Heart left ventricle (tissue), 16 donors: ENCODE results near the gene STARD7. TPM values are rescaled to one million over a fixed set of nuclear protein-coding genes. Genes with fewer than 3 reads are reported as not detected.
"Not testable (repeated sequence)": the region's sequence is repeated elsewhere in the genome, so short reads cannot be mapped to it uniquely, and the experiment has no call there.

Experiments used
- ATAC-seq, 4 donors: fragments of 200-7000 bp; cut with Tn5 transposase; one replicate each; pipeline ENCODE4 v1.9.1; 2020 to 2022; ENCODE audit warnings: moderate library complexity in 4 of 4, mild to moderate bottlenecking in 3 of 4, moderate number of reproducible peaks in 1 of 4
- DNase-seq, 5 donors: peaks; one replicate each; pipeline ENCODE4 v3.0.0-alpha.2; 2020
- H3K27ac ChIP-seq, 12 donors: fragments of 200-600 bp; sonication (generic) in 4 of 12; one replicate each; pipeline versions ENCODE4 v1.5.0 to v1.8.0; 2016 to 2022; ENCODE audit warnings: mild to moderate bottlenecking in 2 of 12
- H3K27me3 ChIP-seq, 9 donors: fragments of 200-600 bp; sonication (generic) in 2 of 9; one replicate each; pipeline versions ENCODE4 v1.5.1 to v1.8.0; 2016 to 2022; ENCODE audit warnings: mild to moderate bottlenecking in 3 of 9
- H3K36me3 ChIP-seq, 9 donors: fragments of 200-600 bp; sonication (generic) in 2 of 9; one replicate each; pipeline versions ENCODE4 v1.5.0 to v1.8.0; 2018 to 2022; ENCODE audit warnings: mild to moderate bottlenecking in 2 of 9
- H3K4me1 ChIP-seq, 12 donors: fragments of 200-600 bp; sonication (generic) in 4 of 12; one replicate each; pipeline versions ENCODE4 v1.5.0 to v1.8.0; 2016 to 2022; ENCODE audit warnings: mild to moderate bottlenecking in 3 of 12
- H3K4me3 ChIP-seq, 12 donors: fragments of 200-600 bp; sonication (generic) in 4 of 12; one replicate each; pipeline versions ENCODE4 v1.5.0 to v1.8.0; 2017 to 2022; ENCODE audit warnings: mild to moderate bottlenecking in 9 of 12, moderate library complexity in 4 of 12
- H3K9me3 ChIP-seq, 12 donors: fragments of 200-600 bp; sonication (generic) in 4 of 12; one replicate each; pipeline versions ENCODE4 v1.5.0 to v1.8.0; 2016 to 2022; ENCODE audit warnings: mild to moderate bottlenecking in 1 of 12
- POLR2A ChIP-seq, 2 donors: fragments of 450-650 bp; IDR thresholded peaks; one replicate each; pipeline ENCODE4 v1.6.1; 2017; ENCODE audit warnings: antibody characterized with exemption in 2 of 2, mild to moderate bottlenecking in 2 of 2, moderate library complexity in 2 of 2
- WGBS, 4 donors: extraction: QIAGEN DNeasy Blood & Tissue Kit in 2 of 4; methylation state at CpG; one replicate each; pipeline versions ENCODE4 v1.1.5 to v1.1.7; 2013 to 2018; 5-methylcytosine and 5-hydroxymethylcytosine counted together
- intact Hi-C, 10 donors: fragments of 100-400 bp; cut with DNase I; formaldehyde crosslinking; loops; one replicate each; pipeline versions ENCODE4 v1.11.1 to v1.14.2; 2022
- polyA plus RNA-seq, 2 donors: library from polyadenylated mRNA; stranded (reverse); fragments of 200-250 nt; gene quantifications; one replicate each; pipeline ENCODE4 v1.2.3, GENCODE V29; 2013
- total RNA-seq, 9 donors: library from RNA; depleted of rRNA in 2 of 9; stranded (reverse); fragments of >200 nt in 2 of 9; fragmentation: NEBNext Ultra II Directional in 3 of 9; extraction: Animal tissue kit (Norgen Biotek cat#: 25700) in 3 of 9; gene quantifications; one replicate each; pipeline versions ENCODE4 v1.1.0 to v1.2.4, GENCODE V29; 2016 to 2023
- TF ChIP-seq, protein P1 (sequence below), 12 donors: fragments of 200-600 bp; sonication (generic) in 4 of 12; IDR thresholded peaks; one replicate each; pipeline versions ENCODE4 v1.5.0 to v1.8.0; 2018 to 2022; ENCODE audit warnings: antibody characterized with exemption in 12 of 12, mild to moderate bottlenecking in 5 of 12
- donor health status: ischemic (EF 13 %, LVEDD 7.1; RV severe dilation, severe dysfunction).
- donor health status: healthy with polysubstance abuse.
- donor health status: DM: no; HTN: yes; CAD: no.
- donor health status: DM: no; HTN: no; CAD: no.
- donor health status: ischemic (EF 25% LVEDD 6.9; RV normal size, moderate dysfunction).
- donor health status: ischemic (EF 25% LVEDD 5.7; RV mildly dilated, moderate dysfunction).
- donor health status: healthy.
- donor health status: DM: yes; HTN: yes; CAD: no.
- donor health status: ischemic (EF 35%, LVEDD 5.7; RV mildly dilated, moderate dysfunction).
- donor health status: nonischemic (EF 11% LVEDD 7.7; RV severe dilation, severe dysfunction).
- donor health status: DM: yes; HTN: yes; CAD: no.
- donor health status: PGD.
- donor health status: ischemic (EF 29% LVEDD 5.4; RV normal size, mild dysfunction).
- donor health status: nonischemic (EF 23%, LVEDD 6.1; RV moderate dilation, normal function).

STARD7 gene
- total and polyA plus RNA-seq, 11 donors, result 58.3 to 526 (median 188) TPM

DNA sequence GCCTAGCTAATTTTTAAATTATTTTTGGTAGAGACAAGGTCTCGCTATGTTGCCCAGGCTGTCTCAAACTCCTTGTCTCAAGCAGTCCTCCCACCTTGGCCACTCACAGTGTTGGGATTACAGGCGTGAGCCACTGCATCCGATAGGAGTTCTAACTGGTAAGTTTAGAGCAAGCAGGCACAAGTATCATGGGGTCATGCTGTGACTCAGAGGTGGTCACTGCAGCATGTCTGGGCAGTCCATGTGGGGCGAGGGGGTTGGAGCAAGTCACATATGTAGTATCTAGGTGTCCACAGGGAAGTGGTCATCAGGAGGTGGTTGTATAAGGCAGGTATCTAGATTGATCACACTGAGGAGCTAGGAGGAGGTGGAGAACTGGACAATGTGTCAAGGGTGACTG is 22.7 kb upstream of the STARD7 start:
- no peak overlapping the region for H3K4me3 ChIP-seq
- no peak for DNase-seq
- no peaks in the 10 kb centered on the region for H3K27me3 ChIP-seq
- intact Hi-C loops, result no loop called here
- H3K27ac ChIP-seq, result no peak overlapping the region
- peaks cover 0 to 4% (median 0%) of the 10 kb centered on the region in 9 donors for H3K36me3 ChIP-seq
- peaks cover 0 to 12% (median 0%) of the 10 kb centered on the region in 12 donors for H3K4me1 ChIP-seq
- no peak for TF ChIP-seq POLR2A (IDR thresholded peaks at IDR 0.05)
- TF ChIP-seq, protein P1, sequence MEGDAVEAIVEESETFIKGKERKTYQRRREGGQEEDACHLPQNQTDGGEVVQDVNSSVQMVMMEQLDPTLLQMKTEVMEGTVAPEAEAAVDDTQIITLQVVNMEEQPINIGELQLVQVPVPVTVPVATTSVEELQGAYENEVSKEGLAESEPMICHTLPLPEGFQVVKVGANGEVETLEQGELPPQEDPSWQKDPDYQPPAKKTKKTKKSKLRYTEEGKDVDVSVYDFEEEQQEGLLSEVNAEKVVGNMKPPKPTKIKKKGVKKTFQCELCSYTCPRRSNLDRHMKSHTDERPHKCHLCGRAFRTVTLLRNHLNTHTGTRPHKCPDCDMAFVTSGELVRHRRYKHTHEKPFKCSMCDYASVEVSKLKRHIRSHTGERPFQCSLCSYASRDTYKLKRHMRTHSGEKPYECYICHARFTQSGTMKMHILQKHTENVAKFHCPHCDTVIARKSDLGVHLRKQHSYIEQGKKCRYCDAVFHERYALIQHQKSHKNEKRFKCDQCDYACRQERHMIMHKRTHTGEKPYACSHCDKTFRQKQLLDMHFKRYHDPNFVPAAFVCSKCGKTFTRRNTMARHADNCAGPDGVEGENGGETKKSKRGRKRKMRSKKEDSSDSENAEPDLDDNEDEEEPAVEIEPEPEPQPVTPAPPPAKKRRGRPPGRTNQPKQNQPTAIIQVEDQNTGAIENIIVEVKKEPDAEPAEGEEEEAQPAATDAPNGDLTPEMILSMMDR (IDR thresholded peaks at IDR 0.05), result no peak
- H3K9me3 ChIP-seq, result no peaks in the 10 kb centered on the region
- WGBS, 4 donors, result 90 to 98% (median 97%) methylated on average over 4 of the region's 4 CpGs
- ATAC-seq, result no peak

DNA sequence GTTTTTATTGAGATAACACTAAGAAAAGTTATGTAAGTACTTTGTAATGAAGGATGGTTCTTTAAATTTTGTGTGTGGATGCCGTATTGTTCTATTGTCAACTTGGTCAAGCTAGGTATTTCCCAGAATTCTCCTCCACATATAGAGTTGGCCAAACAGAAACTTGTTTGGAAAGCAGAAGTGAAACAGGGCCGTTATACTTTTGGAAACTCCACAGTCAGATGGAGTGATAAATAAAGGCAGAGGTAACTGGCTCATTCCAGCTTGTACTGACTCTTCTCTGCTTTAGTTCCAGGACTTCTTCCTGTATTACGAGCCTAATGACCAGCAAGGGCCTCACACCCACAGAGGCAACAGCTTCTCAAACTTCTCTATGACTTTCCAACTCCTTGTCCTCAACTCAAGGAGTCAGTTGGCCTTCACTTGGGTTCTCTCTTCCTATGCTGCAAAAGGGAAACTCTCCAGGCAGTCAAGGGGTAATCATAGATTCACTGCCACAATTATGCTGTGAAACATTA is 16.4 kb upstream of the STARD7 start:
- WGBS, 4 donors, result 72 to 78% (median 74%) methylated on average over 3 of the region's 3 CpGs
- Histone ChIP-seq H3K36me3 (peaks cover 0 to 4% (median 0%) of the 10 kb centered on the region in 9 donors), H3K27me3 (no peaks in the 10 kb centered on the region), H3K4me1 (peaks cover 0 to 26% (median 0%) of the 10 kb centered on the region in 12 donors), H3K27ac (peak overlapping the region in 1 of 12 donors; percentile 87), H3K9me3 (peaks cover 0 to 5% (median 0%) of the 10 kb centered on the region in 12 donors), H3K4me3 (no peak overlapping the region)
- intact Hi-C loops, result no loop called here
- no peak for TF ChIP-seq POLR2A (IDR thresholded peaks at IDR 0.05)
- TF ChIP-seq, protein P1 (IDR thresholded peaks at IDR 0.05), result no peak
- ATAC-seq, result peak in 2 of 4 donors; percentile 47 to 49
- DNase-seq, result no peak

DNA sequence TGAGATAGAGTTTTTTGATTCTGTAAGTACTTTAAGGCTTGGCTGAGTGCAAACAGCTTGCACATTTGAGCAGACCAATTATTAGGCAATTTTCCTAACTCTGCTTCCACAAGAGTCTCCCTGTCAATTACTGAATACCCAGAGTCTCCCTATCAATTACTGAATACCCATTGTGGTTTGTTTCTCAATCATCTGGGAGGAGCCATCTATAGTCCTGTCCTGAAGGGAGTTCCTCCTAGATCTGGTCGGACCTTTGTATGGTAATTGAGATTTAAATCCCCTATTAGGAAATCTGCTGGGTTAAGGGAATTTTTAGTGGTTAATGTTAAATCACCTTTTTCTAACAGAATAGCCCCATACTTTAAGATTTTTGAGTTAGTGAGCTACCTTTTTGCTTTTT is 12.5 kb upstream of the STARD7 start:
- H3K27ac ChIP-seq, H3K4me3 ChIP-seq, ATAC-seq, intact Hi-C loops, H3K27me3 ChIP-seq, H3K9me3 ChIP-seq, H3K36me3 ChIP-seq, DNase-seq: not testable (repeated sequence)
- H3K4me1 ChIP-seq, result peaks cover 0 to 25% (median 0%) of the 10 kb centered on the region in 12 donors
- 81 to 95% (median 85%) methylated on average over 1 of the region's 1 CpG for WGBS, 4 donors

DNA sequence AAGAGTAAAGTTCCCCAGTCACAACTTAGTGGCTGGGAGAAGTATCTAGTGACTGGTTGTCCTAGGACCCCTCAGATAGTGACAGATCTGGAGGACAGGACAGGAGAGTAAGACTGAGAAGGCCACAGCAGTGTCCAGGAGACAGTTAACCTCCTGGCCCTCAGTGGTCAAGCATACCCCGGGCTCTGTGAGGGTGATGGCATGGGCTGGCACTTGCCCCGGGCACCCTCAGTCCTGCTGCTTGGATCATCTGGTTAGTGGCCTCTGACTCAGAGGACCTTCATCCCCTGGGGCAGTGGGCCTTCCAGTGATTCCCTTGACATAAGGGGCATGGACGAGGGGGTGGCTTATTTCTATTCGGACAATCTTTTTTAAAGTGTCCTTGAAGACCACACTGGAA is 11.3 kb upstream of the STARD7 start:
- not testable (repeated sequence) for ATAC-seq, H3K27ac ChIP-seq, H3K4me3 ChIP-seq

DNA sequence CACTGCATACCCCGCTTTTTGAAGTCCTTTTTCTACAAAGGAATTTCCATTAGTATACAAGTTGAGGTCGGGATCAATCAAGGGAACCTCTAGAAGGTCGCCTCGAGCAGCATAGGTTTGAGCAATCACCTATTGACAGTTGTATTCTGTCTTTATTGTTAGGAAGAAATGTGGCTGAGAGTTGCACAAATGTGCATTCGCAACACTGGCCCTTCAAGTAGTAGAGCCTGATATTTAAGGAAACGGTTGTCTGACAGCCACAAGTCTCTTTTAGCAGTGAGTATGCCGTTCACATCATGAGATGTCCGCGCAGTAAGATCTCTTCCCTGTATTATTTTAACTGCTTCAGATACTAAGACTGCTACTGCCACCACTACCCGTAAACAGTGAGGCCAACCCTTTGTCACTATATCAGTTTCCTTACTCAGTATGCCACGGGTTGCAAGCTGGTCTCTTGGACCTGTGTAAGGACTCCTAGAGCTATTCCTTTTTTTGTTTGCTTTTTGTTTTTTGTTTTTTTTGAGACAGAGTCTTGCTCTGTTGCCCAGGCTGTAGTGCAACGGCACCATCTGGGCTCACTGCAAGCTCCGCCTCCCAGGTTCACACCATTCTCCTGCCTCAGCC is 10.0 kb upstream of the STARD7 start:
- Histone ChIP-seq H3K4me1 (peaks cover 0 to 14% (median 0%) of the 10 kb centered on the region in 12 donors), H3K36me3 (peaks cover 0 to 1% (median 0%) of the 10 kb centered on the region in 9 donors), H3K4me3 (no peak overlapping the region), H3K27me3 (no peaks in the 10 kb centered on the region), H3K9me3 (peaks cover 0 to 5% (median 0%) of the 10 kb centered on the region in 12 donors), H3K27ac (no peak overlapping the region)
- WGBS, 4 donors, result 91 to 96% (median 95%) methylated on average over 13 of the region's 13 CpGs
- intact Hi-C loops, result no loop called here
- DNase-seq (no peak), ATAC-seq (no peak)
- TF ChIP-seq, protein P1 (IDR thresholded peaks at IDR 0.05), result no peak

More for the DNA sequence above, 11.3 kb upstream of the STARD7 start:
- WGBS, 4 donors, result 74 to 87% (median 83%) methylated on average over 4 of the region's 4 CpGs
- H3K4me1 ChIP-seq, result peaks cover 0 to 14% (median 0%) of the 10 kb centered on the region in 12 donors
- DNase-seq, H3K36me3 ChIP-seq, H3K9me3 ChIP-seq, intact Hi-C loops, H3K27me3 ChIP-seq: not testable (repeated sequence)
